Neural cell (in vitro differentiated cells): Measurements from ENCODE around the gene CPNE5.

Experiments used
- CTCF ChIP-seq: fragments of 450-650 bp; IDR thresholded peaks from 2 replicates; pipeline ENCODE4 v1.5.1; 2014; ENCODE audit warnings: antibody characterized with exemption, mild to moderate bottlenecking, moderate library complexity; ENCODE audit not compliant: poor library complexity, severe bottlenecking
- EZH2 ChIP-seq: fragments of 200-600, 300-800 bp; shearing (Covaris generic), sonication (generic); IDR thresholded peaks from 2 replicates; pipeline ENCODE4 v1.6.1; 2014; ENCODE audit warnings: antibody characterized with exemption, low read length, borderline replicate concordance, mild to moderate bottlenecking; ENCODE audit not compliant: insufficient read depth, poor library complexity, severe bottlenecking
- MXI1 ChIP-seq: fragments of 450-650 bp; conservative IDR thresholded peaks from 2 replicates; pipeline ENCODE4 v1.6.1; 2014; ENCODE audit warnings: antibody characterized with exemption, mild to moderate bottlenecking; ENCODE audit not compliant: poor library complexity, severe bottlenecking
- POLR2AphosphoS5 ChIP-seq: IDR thresholded peaks from 2 replicates; pipeline ENCODE4 v1.6.1; 2012
- RAD21 ChIP-seq: fragments of 450-650 bp; conservative IDR thresholded peaks from 2 replicates; pipeline ENCODE4 v1.6.1; 2014; ENCODE audit warnings: antibody characterized with exemption, mild to moderate bottlenecking, moderate library complexity
- REST ChIP-seq: IDR thresholded peaks from 2 replicates; pipeline ENCODE4 v1.6.1; 2012; ENCODE audit warnings: borderline replicate concordance
- SMC3 ChIP-seq: fragments of 450-650 bp; conservative IDR thresholded peaks from 2 replicates; pipeline ENCODE4 v1.6.1; 2014; ENCODE audit warnings: antibody characterized with exemption, mild to moderate bottlenecking, moderate library complexity; ENCODE audit not compliant: poor library complexity
- TAF1 ChIP-seq: IDR thresholded peaks from 2 replicates; pipeline ENCODE4 v1.6.1; 2012; ENCODE audit warnings: low read depth

DNA sequence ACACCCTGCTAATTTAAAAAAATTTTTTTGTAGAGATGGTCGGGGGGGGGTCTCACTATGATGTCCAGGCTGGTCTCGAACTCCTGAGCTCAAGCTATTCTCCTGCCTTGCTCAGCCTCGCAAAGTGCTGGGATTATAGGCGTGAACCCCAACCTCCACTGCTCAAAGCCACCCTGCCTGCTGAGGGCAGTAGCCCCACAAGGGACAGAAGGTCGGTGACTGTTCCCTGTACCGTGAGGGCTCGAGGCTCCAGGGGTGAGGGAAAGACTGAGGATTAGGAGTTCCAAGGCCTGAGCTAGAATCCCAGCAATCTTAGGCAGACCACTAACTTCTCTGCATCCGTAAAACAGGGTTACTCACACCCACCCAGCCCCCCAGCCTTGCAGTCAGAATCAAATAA is 51.1 kb downstream of the CPNE5 start:
- no peak for TF ChIP-seq REST
- no peak for TF ChIP-seq CTCF
- TF ChIP-seq TAF1, result no peak
- no peak for TF ChIP-seq POLR2AphosphoS5
- no peak for TF ChIP-seq EZH2
- no peak for TF ChIP-seq MXI1
- TF ChIP-seq SMC3, result no peak
- no peak for TF ChIP-seq RAD21
